Stomach (tissue), 4 donors: Measurements from ENCODE around the gene NAT16.

ENCODE experiments used
- CTCF ChIP-seq, 7 experiments: fragments of 450-650 bp in 4 of 7; fragments of 200-600 bp in 3 of 7; sonication (generic) in 3 of 7; IDR thresholded peaks; one replicate each; pipeline ENCODE4 v1.5.1; 2016 to 2019; ENCODE audit warnings: antibody characterized with exemption in 7 of 7, control low read depth in 2 of 7, mild to moderate bottlenecking in 1 of 7
- POLR2A ChIP-seq, 4 donors: fragments of 450-650 bp; IDR thresholded peaks; one replicate each; pipeline ENCODE4 v1.6.1; 2016; ENCODE audit warnings: antibody characterized with exemption in 4 of 4, control low read depth in 2 of 4, mild to moderate bottlenecking in 1 of 4, moderate library complexity in 1 of 4
- POLR2AphosphoS5 ChIP-seq, 3 donors: sonication (generic); formaldehyde crosslinking; IDR thresholded peaks; one replicate each; pipeline ENCODE4 v1.6.1; 2016; ENCODE audit warnings: antibody characterized with exemption in 3 of 3

- no peak for TF ChIP-seq POLR2A (IDR thresholded peaks at IDR 0.05)
- TF ChIP-seq CTCF (IDR thresholded peaks at IDR 0.05): no peak
- TF ChIP-seq POLR2AphosphoS5 (IDR thresholded peaks at IDR 0.05): no peak
Measured at GRCh38 chr7:101201695-101202602, 21.9 kb upstream of the NAT16 start.
